K562 (cell line): Measurements from ENCODE around the gene TMEM121. TPM values are rescaled to one million over a fixed set of nuclear protein-coding genes. Genes with fewer than 3 reads are reported as not detected.

ENCODE experiments used
- ATF1 ChIP-seq, 2 experiments: fragments of 450-650 bp in 1 of 2; IDR thresholded peaks; 2 replicates each; pipeline ENCODE4 v1.6.1; 2016; ENCODE audit warnings: missing compliant biosample characterization in 1 of 2, missing genetic modification characterization in 1 of 2
- CBX1 ChIP-seq: sonication (generic); IDR thresholded peaks from 2 replicates; pipeline ENCODE4 v1.6.1; 2016; ENCODE audit warnings: antibody characterized with exemption, low read depth, mild to moderate bottlenecking
- GATAD2B ChIP-seq: fragments of 450-650 bp; IDR thresholded peaks from 2 replicates; pipeline ENCODE4 v1.6.1; 2017; ENCODE audit warnings: mild to moderate bottlenecking, borderline replicate concordance
- HES1 ChIP-seq: fragments of 450-650 bp; IDR thresholded peaks from 2 replicates; pipeline ENCODE4 v1.6.1; 2016; ENCODE audit warnings: low read depth, mild to moderate bottlenecking, moderate library complexity
- MAZ ChIP-seq, 2 experiments: fragments of 450-650 bp in 1 of 2; sonication (generic) in 1 of 2; formaldehyde crosslinking; IDR thresholded peaks in 1 of 2; conservative IDR thresholded peaks in 1 of 2; 2 replicates each; pipeline versions ENCODE4 v1.4.0 to v1.5.0; 2020; ENCODE audit warnings: mild to moderate bottlenecking in 1 of 2, missing genetic modification reagents in 1 of 2
- MEIS2 ChIP-seq: fragments of 450-650 bp; IDR thresholded peaks from 2 replicates; pipeline ENCODE4 v1.6.1; 2014; ENCODE audit warnings: mild to moderate bottlenecking; ENCODE audit not compliant: partially characterized antibody
- NKRF ChIP-seq: fragments of 450-650 bp; IDR thresholded peaks from 2 replicates; pipeline ENCODE4 v1.6.1; 2016; ENCODE audit warnings: borderline replicate concordance
- NONO ChIP-seq, 2 experiments: fragments of 200-400 bp in 1 of 2; fragments of 450-650 bp in 1 of 2; formaldehyde crosslinking in 1 of 2; IDR thresholded peaks; 2 replicates each; pipeline ENCODE4 v1.6.1; 2017; ENCODE audit warnings: low read depth in 2 of 2, mild to moderate bottlenecking in 2 of 2, moderate library complexity in 2 of 2, low read length in 1 of 2
- POLR3A ChIP-seq: IDR thresholded peaks from 2 replicates; pipeline ENCODE4 v1.6.1; 2011; ENCODE audit warnings: borderline replicate concordance, mild to moderate bottlenecking, moderate library complexity; ENCODE audit not compliant: insufficient read length, insufficient read depth; ENCODE audit errors: extremely low read depth
- RBM17 ChIP-seq: fragments of 200-400 bp; formaldehyde crosslinking; IDR thresholded peaks from 2 replicates; pipeline ENCODE4 v1.6.1; 2017; ENCODE audit warnings: low read depth, mild to moderate bottlenecking, low read length, borderline replicate concordance
- SMC3 ChIP-seq: conservative IDR thresholded peaks from 2 replicates; pipeline ENCODE4 v1.6.1; 2011; ENCODE audit warnings: low read depth, low read length, improper control_type of control experiment; ENCODE audit not compliant: insufficient read depth
- SNIP1 ChIP-seq: fragments of 450-650 bp; IDR thresholded peaks from 2 replicates; pipeline ENCODE4 v1.7.1; 2017; ENCODE audit warnings: low read depth, mild to moderate bottlenecking
- TBP ChIP-seq: optimal IDR thresholded peaks from 2 replicates; pipeline ENCODE3; 2011; ENCODE audit warnings: low read depth, low read length, improper control_type of control experiment
- ZNF444 ChIP-seq: fragments of 250-450 bp; sonication (Bioruptor Pico); IDR thresholded peaks from 2 replicates; pipeline ENCODE4 v1.4.0; 2020; ENCODE audit warnings: mild to moderate bottlenecking, moderate library complexity
- polyA plus RNA-seq, 8 experiments: library from polyadenylated mRNA; depleted of rRNA in 4 of 8; stranded (reverse) in 5 of 8; unstranded in 3 of 8; fragments of >200 nt; fragmentation: Nextera tagmentation in 2 of 8; fragmentation: Illumina TruSeq in 1 of 8; extraction: Ambion mirVana in 2 of 8; extraction: Trizol in 1 of 8; gene quantifications; 2 replicates each; pipeline versions ENCODE4 v1.2.1 to v1.2.3, GENCODE V29; 2011 to 2014; ENCODE audit warnings: inconsistent platforms in 1 of 8, missing spikeins in 1 of 8
- total RNA-seq, 7 experiments: library from RNA; depleted of rRNA in 6 of 7; stranded (reverse); fragments of >200 nt in 6 of 7; fragmentation: Illumina TruSeq in 2 of 7; extraction: Trizol in 2 of 7; gene quantifications; 2 replicates each; pipeline versions ENCODE4 v1.2.1 to v1.2.3, GENCODE V29; 2011 to 2021; ENCODE audit warnings: low replicate concordance in 1 of 7
- TF ChIP-seq, protein P1 (sequence below), 3 experiments: IDR thresholded peaks in 2 of 3; conservative IDR thresholded peaks in 1 of 3; 2 replicates each; pipeline ENCODE4 v1.5.1; 2011 to 2012; ENCODE audit warnings: low read length in 3 of 3, mild to moderate bottlenecking in 3 of 3, control low read depth in 2 of 3, improper control_type of control experiment in 1 of 3, inconsistent platforms in 1 of 3, low read depth in 1 of 3, mixed read lengths in 1 of 3, moderate library complexity in 1 of 3; ENCODE audit not compliant: insufficient read depth in 2 of 3
- TF ChIP-seq, protein P2 (sequence below): sonication (generic); formaldehyde crosslinking; IDR thresholded peaks from 2 replicates; pipeline ENCODE4 v1.8.0; 2023; ENCODE audit warnings: mild to moderate bottlenecking, missing genetic modification reagents

TMEM121 gene
- total and polyA plus RNA-seq, 9 of the 15 experiments (the other 6 are each of a cell fraction or from before 2014, with no cell fraction given) = 0.31 to 0.36 TPM; not detected in 7

- TF ChIP-seq ZNF444 = no peak
- TF ChIP-seq RBM17 = no peak
- TF ChIP-seq SNIP1 = no peak
- TF ChIP-seq MAZ (CRISPR knock-in tag; conservative IDR thresholded peaks at IDR 0.05 in 1 of 2, IDR thresholded peaks at IDR 0.05 in 1 of 2) = peak; percentile 76 to 95
- TF ChIP-seq, protein P1, sequence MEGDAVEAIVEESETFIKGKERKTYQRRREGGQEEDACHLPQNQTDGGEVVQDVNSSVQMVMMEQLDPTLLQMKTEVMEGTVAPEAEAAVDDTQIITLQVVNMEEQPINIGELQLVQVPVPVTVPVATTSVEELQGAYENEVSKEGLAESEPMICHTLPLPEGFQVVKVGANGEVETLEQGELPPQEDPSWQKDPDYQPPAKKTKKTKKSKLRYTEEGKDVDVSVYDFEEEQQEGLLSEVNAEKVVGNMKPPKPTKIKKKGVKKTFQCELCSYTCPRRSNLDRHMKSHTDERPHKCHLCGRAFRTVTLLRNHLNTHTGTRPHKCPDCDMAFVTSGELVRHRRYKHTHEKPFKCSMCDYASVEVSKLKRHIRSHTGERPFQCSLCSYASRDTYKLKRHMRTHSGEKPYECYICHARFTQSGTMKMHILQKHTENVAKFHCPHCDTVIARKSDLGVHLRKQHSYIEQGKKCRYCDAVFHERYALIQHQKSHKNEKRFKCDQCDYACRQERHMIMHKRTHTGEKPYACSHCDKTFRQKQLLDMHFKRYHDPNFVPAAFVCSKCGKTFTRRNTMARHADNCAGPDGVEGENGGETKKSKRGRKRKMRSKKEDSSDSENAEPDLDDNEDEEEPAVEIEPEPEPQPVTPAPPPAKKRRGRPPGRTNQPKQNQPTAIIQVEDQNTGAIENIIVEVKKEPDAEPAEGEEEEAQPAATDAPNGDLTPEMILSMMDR (IDR thresholded peaks at IDR 0.05 in 2 of 3, conservative IDR thresholded peaks at IDR 0.05 in 1 of 3; ENCODE audit: insufficient read depth in 2 of 3, low read depth in 1 of 3, low read length in 3 of 3) = peak; percentile 92 to 98 (median 93)
- TF ChIP-seq CBX1 = peak; percentile 54; the same call in 1 of the 2 replicates
- TF ChIP-seq HES1 = no peak
- peak; percentile 37 for TF ChIP-seq SMC3
- no peak; the same call in 1 of the 2 replicates for TF ChIP-seq GATAD2B
- no peak for TF ChIP-seq POLR3A
- TF ChIP-seq MEIS2 = peak; percentile 13
- peak in 1 of 2 experiments; percentile 35; a peak in 1 of 4 replicates for TF ChIP-seq NONO (IDR thresholded peaks at IDR 0.05; ENCODE audit: low read depth in 2 of 2, low read length in 1 of 2)
- TF ChIP-seq NKRF = 0 out of 2 replicates have a peak, but pooled peaks have one; percentile 22
- TF ChIP-seq, protein P2, sequence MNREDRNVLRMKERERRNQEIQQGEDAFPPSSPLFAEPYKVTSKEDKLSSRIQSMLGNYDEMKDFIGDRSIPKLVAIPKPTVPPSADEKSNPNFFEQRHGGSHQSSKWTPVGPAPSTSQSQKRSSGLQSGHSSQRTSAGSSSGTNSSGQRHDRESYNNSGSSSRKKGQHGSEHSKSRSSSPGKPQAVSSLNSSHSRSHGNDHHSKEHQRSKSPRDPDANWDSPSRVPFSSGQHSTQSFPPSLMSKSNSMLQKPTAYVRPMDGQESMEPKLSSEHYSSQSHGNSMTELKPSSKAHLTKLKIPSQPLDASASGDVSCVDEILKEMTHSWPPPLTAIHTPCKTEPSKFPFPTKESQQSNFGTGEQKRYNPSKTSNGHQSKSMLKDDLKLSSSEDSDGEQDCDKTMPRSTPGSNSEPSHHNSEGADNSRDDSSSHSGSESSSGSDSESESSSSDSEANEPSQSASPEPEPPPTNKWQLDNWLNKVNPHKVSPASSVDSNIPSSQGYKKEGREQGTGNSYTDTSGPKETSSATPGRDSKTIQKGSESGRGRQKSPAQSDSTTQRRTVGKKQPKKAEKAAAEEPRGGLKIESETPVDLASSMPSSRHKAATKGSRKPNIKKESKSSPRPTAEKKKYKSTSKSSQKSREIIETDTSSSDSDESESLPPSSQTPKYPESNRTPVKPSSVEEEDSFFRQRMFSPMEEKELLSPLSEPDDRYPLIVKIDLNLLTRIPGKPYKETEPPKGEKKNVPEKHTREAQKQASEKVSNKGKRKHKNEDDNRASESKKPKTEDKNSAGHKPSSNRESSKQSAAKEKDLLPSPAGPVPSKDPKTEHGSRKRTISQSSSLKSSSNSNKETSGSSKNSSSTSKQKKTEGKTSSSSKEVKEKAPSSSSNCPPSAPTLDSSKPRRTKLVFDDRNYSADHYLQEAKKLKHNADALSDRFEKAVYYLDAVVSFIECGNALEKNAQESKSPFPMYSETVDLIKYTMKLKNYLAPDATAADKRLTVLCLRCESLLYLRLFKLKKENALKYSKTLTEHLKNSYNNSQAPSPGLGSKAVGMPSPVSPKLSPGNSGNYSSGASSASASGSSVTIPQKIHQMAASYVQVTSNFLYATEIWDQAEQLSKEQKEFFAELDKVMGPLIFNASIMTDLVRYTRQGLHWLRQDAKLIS = no peak
- TF ChIP-seq TBP = peak; percentile 60
- no peak for TF ChIP-seq ATF1 (CRISPR knock-in tag; IDR thresholded peaks at IDR 0.05)
- peak; percentile 48 for TF ChIP-seq ATF1 (tag; IDR thresholded peaks at IDR 0.05)
Observed at GRCh38 chr14:105480807-105481801, 45.3 kb upstream of the TMEM121 start (continued).
